T-helper 1 cell (primary cell): ENCODE data around the gene SCAMP4.
A peak's percentile ranks its signal among the peaks of the same experiment; 100 is the strongest.

Experiments
- DNase-seq, 5 donors: peaks; one replicate each; pipeline ENCODE4 v3.0.0-alpha.2; 2012 to 2020
- total RNA-seq, 4 donors: gene quantifications; one replicate each; lab custom pipeline; 2026; lab: John Stamatoyannopoulos, UW

SCAMP4 gene
- total RNA-seq: 7.7 to 14.1 (median 10.5) reads per million in 4 donors

DNA sequence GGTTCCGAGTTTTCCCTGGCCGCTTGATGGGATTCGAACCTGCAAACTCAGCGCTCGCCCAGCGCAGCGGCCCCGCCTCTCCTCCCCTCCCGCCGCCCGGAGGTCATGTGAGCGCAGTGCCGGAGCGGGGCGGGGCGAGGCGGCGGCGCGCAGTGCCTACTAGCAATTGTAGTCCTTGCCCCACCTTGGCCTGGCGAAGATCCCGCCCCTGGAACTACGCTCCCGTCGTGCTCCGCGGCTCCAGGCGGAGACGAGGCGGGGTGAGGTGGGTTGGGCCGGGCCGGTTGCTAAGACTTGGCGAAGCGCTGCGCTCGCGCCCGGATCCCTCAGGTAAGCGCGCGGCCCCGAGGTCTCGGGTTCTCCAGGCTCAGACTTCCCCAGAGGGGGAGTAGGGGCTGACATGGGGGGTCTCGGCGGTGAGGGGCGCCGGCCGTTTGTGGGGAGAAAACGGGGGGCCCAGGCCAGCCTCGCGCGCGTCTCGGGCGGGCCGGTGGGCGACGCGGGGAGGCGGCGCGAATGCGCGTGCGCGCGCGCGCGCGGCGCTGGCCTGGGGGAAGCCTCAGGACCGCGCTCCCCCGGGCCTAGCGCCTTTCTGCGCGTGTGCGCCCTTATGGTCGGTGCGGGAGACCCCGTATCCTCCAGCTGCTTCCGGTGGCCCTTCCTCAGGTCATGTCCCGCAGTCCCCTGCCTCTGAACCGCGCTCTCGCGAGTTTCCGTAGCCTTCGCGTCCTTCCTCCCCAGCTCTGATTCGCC lies at the start of gene SCAMP4, which contains the start of gene ADAT3:
Gene SCAMP4 (plus strand): TSS at position 290 of the 753 bp plus-strand sequence. CDS start 9,621 bp downstream, outside the sequence.
Gene ADAT3 (plus strand): TSS at position 290 of the 753 bp plus-strand sequence. CDS start 6,649 bp downstream, outside the sequence.
- peak; percentile 95 to 99 (median 98) for DNase-seq

DNA sequence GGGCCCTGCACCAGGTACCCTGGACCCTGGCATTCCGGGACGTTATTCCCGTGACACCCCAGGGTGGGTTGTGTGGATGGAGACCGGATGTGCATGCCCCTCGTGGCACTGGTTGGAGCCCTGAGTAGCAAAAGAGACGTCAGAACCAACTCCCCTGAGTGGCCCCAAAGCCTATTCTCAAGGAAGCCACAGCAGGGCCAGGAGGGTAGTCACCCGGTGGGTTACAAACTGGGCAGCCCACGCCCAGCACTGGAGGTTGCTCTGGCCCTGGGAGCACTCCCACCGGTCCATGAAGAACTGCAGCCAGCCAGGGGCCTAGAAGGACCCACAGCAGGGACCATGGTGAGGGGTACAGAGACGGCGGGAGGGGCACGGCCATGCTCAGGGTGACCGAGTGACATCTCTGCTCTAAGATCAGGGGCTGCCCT lies 49.4 kb upstream of the SCAMP4 start:
- DNase-seq: peak in 1 of 5 donors; percentile 64

GRCh38 chr19:1856345-1856697 lies 48.9 kb upstream of the SCAMP4 start:
- DNase-seq: no peak

DNA sequence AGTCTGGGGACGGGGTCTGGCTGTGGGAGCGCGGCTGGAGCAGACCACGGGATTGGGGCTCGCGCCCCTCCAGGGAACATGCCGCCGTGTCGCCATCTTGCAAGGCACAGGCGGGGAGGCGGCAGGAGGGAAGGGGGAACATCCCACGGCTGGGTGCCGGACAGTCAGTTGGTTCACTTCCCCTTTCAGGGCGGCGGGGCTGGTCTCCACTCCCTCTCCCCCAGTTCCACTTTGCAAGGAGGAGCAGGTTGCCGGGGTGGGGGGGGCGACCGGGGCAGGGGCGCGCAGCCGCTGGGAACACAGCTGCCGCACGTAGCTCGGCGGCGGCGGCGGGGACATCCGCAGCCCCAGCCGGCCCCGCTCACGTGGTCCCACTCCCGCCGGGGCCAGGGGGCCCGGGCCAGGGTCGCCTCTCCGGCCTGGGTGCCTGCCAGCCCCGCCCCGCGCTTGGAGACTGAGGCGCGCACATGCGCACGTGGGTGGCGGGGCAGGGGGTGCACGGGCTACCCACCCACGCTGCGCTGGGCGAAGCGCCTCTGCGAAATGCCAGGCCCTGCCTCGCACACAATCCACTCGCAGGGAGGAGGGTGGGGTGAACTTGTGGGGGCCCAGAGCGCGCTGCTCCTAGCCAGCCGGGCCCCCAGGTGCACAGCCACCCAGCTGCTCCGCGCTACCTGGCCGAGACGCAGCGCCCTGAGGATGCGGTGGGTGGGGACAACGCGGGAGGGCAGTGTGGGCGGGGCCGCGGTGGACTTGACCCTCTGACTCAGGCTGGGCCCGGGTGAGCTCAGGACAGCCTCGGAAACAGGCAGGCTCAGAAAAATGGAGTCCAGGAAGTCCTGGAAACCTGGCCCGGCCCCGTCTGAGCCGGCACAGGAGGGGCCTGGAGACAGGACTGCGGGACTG lies 48.2 kb upstream of the SCAMP4 start:
- DNase-seq: peak in 1 of 5 donors; percentile 41

DNA sequence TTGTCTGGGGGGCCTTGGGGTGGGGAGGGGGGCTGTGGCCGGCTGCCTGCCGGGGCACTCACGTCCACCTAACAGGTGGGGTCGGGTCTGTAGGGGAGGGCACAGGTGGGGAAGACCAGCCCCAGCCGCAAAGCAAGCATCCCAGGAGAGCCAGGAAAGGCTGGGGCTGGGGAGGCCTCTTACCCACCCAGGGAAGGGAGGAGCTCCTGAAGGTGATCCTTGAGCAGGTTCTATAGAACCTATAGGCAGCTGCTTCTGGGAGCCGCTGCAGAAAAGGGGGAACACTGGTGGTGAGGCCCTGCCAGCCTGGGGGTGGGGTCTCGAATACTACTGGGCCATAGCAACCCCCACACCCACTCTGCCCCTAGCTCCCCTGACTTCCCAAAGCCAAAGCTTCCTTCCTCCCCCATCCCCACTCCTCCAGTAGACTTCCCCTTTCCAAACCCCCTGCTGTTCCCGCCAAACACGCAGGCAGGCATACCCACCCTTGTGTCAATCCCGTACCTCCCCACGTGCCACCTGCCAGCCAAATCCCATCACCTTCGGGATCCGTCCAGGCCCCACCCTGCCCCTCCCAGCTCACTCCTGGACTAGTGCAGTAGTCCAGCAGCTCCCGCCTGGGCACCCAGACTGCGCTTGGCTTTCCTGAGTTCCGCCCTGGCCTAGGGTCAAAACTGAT lies 47.4 kb upstream of the SCAMP4 start:
- no peak for DNase-seq

GRCh38 chr19:1858412-1859081 lies 46.7 kb upstream of the SCAMP4 start:
- DNase-seq: no peak

GRCh38 chr19:1859331-1859781 lies 45.8 kb upstream of the SCAMP4 start:
- no peak for DNase-seq

DNA sequence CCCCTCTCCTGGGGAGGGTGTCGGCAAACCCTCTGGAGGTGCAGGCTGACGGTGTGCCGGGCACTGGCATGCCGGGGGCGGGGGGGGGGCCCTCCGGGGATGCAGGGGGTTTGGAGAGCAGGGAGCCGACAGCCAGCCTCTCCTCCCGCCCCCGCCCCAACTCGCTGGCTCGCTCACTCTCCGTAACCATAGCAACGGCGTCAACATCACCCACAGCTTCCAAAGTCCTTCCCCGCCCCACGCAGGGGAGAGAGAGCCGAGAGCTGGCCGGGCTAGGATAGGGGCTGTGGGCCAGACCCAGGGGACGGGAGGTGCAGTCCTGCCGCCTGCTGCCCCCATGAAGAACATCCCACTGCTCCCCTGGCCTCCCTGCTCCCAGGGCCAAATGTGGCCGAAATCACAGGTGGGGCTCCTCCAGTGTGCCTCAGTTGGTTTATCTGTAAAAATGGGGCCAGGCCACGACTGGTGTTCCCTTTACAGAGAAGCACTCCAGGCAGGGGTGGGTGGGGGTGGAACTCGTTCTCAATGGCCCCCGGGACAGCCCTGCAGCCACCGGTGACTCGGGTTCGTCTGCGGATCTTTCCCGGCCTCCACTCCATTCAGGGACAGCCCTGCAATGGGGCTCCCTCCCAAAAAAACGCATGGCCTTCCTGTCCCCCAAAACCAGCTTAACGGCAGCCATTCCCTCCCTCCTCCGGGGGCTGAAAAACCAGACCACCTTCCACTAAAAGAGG lies 45.0 kb upstream of the SCAMP4 start:
- DNase-seq: peak; percentile 45 to 70 (median 68)

DNA sequence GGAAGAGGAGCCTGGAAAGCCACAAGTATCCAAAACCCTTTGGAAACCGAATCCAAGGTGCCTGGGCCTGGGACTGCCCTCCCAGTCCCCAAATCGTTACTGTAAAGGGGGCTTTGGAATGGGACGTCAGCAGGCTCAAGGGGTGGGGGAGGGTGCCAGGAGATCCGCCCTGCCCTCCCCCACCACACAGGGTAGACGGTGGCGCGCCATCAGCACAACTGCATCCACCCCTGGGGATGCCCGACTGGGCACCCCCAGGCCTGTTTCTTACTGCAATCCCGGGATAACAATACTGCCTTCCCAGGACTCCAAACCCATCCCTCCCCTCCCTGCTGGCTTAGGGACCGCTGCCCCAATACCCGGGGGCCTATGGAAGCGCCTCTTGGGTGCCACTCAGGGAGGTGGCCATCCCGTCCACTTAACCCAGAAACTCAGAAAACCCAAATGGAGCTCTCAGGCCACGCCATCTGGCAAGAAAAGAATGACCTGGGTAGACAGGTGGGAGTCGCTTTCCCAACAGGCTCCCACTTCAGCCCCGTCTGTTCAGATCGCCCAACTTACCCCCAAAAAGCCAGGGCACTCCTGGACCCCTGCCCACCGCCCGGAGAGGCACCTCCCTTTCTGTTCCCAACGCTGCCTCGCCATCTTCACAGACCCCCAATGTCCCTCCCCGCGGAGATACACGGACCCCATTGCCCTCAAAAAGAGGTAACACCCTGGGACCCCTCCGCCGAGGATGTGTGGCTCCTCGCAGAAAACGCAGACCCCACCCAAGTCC lies 44.2 kb upstream of the SCAMP4 start:
- DNase-seq: no peak

DNA sequence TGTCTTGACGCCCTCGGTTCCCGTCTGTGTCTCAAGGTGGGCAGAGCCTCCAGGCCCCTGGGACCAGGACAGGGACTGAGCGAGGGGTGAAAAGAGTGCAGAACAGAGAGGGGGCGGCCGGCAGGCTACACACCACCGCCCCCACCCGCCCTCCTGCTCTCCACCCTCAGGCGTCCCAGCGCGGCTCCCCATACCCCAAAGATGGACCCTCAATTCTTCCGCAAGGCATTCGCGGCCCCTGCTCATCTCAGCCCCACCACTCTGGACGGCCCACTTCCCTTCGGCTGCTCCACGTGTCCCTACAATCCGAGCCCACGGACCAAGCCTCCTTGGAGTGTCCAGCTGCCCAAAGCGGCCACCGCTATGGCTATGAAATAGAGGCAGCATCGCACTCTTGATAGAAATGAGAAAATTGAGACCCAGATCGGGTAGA lies 43.6 kb upstream of the SCAMP4 start:
- no peak for DNase-seq

- no peak for DNase-seq
Measured at GRCh38 chr19:1862068-1862423, 43.2 kb upstream of the SCAMP4 start.

DNA sequence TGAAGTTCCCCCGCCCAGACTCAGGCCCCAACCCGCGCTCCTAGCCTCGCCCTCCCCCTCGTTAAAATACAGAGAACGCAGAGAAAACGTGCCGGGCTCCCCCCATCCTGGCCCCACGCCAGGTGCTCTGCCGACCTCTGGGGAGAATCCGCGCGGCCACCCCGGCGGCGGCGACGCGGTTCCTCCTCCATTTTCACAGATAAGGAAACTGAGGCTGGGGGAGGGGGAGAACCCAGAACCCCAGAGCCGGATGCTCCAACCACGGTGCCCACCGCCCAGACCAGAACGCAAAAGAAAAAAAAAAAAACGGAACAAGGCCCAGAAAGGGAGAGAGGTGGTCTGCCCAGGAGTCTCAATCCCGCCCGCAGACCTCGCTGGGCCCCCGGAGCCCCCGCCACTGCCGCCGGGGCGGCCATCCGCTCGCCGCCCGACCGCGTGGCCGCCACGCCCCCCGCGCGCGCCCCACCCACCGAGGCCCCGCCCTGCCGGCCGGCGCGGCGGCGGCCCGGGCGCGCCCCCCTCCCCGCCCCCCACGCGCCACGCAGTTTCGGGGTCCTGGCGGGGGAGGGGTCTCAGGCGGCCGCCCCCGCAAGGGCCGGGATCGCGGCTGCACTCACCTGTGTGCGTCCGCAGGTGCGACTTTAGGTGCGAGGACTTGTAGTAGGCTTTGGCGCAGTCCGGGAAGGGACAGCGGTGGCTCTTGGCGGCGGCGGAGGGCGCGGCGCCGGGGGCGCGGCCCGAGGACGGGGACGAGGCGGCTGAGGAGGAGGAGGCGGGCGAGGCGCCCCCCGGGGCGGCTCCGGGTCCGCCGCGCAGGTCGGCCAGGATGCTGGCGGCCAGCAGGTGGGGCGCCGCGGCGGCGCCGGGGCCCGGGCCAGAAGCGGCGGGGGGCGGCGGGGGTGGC lies 42.5 kb upstream of the SCAMP4 start:
- DNase-seq: peak in 4 of 5 donors; percentile 46 to 65 (median 56)

GRCh38 chr19:1863328-1863637 lies 41.9 kb upstream of the SCAMP4 start, which contains the start of gene KLF16:
Gene KLF16, minus strand, starts transcription at chr19:1863579. Its CDS starts 82 bp downstream, at chr19:1863497.
- DNase-seq: no peak

DNA sequence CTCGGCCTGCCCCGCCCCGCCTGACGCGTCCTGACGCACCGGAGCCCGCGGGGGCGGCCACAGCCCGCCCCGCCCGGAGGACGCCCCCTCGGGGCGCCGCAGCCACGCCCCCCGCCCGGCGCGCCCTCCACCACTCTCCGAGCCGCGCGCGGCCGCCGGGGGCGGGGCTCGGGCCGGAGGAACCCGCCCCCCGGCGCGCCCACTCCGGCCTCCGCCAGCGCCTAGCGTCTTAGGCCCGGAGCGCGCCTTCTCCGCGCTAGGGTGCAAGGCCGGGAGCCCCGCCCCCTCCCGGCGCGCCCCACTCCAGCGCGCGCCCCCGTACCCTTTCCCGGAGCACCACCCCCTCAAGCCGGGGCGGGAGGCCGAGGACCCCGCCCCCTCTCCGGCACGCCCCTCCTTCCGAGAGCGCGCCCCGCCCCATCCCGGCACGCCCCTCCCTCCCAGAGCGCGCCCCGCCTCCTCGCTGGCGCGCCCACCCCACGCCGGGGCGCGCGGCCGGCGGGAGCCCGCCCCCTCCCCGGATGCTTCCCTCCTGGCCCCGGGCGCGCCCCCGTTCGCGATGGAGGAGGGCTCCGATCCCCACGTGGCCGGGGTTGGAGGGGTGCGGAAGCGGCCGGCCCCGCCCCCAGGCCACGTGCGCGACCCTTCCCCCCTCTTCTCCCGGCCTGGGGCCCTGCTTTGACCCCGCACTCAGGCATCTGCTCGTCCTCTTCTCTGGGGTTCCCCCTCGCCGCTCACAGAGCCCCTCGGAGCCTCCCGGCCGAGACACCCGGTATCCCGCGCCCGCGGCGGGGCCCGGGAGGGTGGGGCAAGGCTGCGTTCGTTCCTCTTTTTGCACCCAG lies 41.3 kb upstream of the SCAMP4 start:
- peak; percentile 88 to 95 (median 90) for DNase-seq

DNA sequence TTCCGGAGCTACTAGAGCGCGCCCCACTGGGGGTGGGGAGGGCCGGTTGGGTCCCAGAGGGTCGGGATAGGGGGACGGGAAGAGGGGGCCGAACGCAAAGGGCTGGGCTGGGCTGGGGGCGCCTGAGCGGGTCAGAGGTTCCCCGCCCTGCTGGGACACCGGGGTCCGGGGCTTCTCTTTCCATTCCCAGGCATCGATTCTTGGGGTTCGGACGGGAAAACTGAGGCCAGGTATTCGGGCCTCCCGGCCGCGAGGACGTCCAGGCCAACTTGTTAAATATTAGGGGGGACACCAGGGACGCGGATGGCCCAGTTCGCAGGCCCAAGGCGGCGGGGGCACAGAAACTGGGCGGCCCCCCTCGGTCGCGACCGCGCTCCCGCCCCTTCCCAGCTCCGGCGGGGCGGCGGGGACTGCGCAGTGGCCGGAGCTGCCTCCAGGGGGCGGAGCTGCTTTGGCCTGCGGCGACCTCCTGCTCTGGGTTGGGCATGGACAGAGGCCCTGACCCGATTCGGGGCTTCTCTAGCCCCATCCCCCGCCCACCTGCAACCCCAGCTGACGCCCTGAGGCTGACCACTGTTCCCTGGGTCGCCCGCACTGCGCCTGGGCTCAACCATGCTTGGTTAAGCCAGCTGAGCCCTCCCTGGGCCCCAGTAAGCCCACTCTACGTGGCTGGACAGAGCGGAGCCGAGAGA lies 40.6 kb upstream of the SCAMP4 start:
- peak in 2 of 5 donors; percentile 55 to 68 for DNase-seq

DNA sequence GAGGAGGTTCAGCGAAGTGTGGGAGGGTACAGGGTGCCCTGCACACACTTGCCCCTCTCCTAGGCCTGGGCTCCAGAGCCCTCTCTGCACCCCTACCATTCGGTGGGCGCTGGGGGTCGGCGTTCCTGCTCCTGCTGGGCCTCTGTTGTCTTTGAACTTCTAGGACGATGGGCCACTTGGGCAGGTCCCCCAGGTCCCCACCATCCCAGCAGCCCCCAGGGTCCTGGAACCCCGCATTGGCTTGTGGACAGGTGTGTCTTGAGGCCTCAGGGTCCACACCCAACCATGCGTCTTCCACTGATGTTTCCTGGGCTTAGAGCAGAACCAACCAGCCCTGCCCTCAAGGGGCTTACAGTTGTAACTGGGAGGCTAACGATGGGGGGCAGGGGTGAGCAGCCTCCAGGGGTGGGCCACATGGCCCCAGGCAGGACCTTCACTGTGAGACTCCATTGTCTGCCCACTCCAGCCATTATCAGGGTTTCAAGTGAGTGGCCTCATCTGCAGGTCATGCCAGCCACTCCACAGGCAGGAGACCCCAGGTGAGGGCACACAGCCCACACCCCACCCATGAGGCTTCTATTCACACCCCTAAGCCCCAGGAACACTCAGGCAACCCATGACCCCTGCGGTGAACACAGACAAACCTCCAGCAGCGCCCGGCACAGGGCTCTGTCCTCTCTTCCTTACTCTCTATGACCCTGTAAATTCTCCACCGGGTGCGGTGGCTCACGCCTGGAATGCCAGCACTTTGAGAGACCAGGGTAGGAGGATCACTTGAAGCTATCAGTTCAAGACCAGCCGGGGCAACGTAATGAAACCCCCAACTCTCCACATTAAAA lies 39.8 kb upstream of the SCAMP4 start:
- DNase-seq: no peak
